Spleen (tissue), 7 donors: Measurements from ENCODE around the gene TTYH1.

Experiments
- CTCF ChIP-seq, 11 experiments: fragments of 200-600 bp in 7 of 11; fragments of 450-650 bp in 4 of 11; sonication (generic) in 4 of 11; IDR thresholded peaks in 8 of 11; conservative IDR thresholded peaks in 3 of 11; 1 replicate in 7 of 11; 2 replicates in 4 of 11; pipeline versions ENCODE4 v1.4.0 to v1.8.0; 2016 to 2021; ENCODE audit warnings: antibody characterized with exemption in 11 of 11, inconsistent platforms in 4 of 11, mild to moderate bottlenecking in 1 of 11
- POLR2A ChIP-seq, 3 donors: fragments of 450-650 bp; IDR thresholded peaks; one replicate each; pipeline ENCODE4 v1.5.1; 2017; ENCODE audit warnings: antibody characterized with exemption in 3 of 3, mild to moderate bottlenecking in 1 of 3
- donor health status: DM: no; HTN: no; CAD: no; lungs with moderate emphysema.
- donor health status: DM: no; HTN: no; CAD: no.
- donor health status: DM: no; HTN: no; CAD: no.

GRCh38 chr19:54477650-54478049 lies 62.4 kb downstream of the TTYH1 start:
- TF ChIP-seq CTCF (IDR thresholded peaks at IDR 0.05 in 8 of 11, conservative IDR thresholded peaks at IDR 0.05 in 3 of 11) = no peak
- TF ChIP-seq POLR2A (IDR thresholded peaks at IDR 0.05) = no peak
